ENCODE results near the gene FXYD4. TPM values are rescaled to one million over a fixed set of nuclear protein-coding genes. Genes with fewer than 3 reads are reported as not detected.

Gene FXYD4
- total and polyA plus RNA-seq, 2 of the 8 experiments (the other 6 are each of a cell fraction or from before 2014, with no cell fraction given) = not detected

- TF ChIP-seq CHD7 (IDR thresholded peaks at IDR 0.05; ENCODE audit: insufficient replicate concordance, low read length) = no peak
- no peak for TF ChIP-seq EZH2 (IDR thresholded peaks at IDR 0.05; ENCODE audit: low read depth, low read length, severe bottlenecking)
- TF ChIP-seq SIRT6 (IDR thresholded peaks at IDR 0.05; ENCODE audit: low read length) = no peak
- no peak for TF ChIP-seq SP1 (IDR thresholded peaks at IDR 0.05; ENCODE audit: low read depth, low read length)
- no peak for TF ChIP-seq KDM5A (IDR thresholded peaks at IDR 0.05; ENCODE audit: low read length)
Measured at GRCh38 chr10:43354330-43354635, 17.2 kb upstream of the FXYD4 start (continued).

All from H1 (cell line).